Uterus (tissue), 2 donors: Measurements from ENCODE around the gene CADM2.

Source experiments
- CTCF ChIP-seq, 4 experiments: fragments of 200-600 bp in 2 of 4; fragments of 450-650 bp in 2 of 4; sonication (generic) in 2 of 4; IDR thresholded peaks; one replicate each; pipeline ENCODE4 v1.5.1; 2016 to 2019; ENCODE audit warnings: antibody characterized with exemption in 4 of 4, mild to moderate bottlenecking in 2 of 4, moderate library complexity in 1 of 4
- POLR2A ChIP-seq, 2 donors: fragments of 450-650 bp; IDR thresholded peaks; one replicate each; pipeline ENCODE4 v1.6.1; 2016; ENCODE audit warnings: antibody characterized with exemption in 2 of 2, mild to moderate bottlenecking in 1 of 2, moderate library complexity in 1 of 2

GRCh38 chr3:85576697-85577200 lies 618.0 kb downstream of the CADM2 start:
- TF ChIP-seq CTCF (IDR thresholded peaks at IDR 0.05) (no peak), POLR2A (IDR thresholded peaks at IDR 0.05) (no peak)
